Thyroid gland (tissue), 4 donors: ENCODE results near the gene PRKRIP1. TPM values are rescaled to one million over a fixed set of nuclear protein-coding genes. Genes with fewer than 3 reads are reported as not detected.
A peak's percentile ranks its signal among the peaks of the same experiment; 100 is the strongest.

Experiments
- DNase-seq, 2 donors: peaks; one replicate each; pipeline ENCODE4 v3.0.0-alpha.2; 2019
- H3K27ac ChIP-seq, 3 donors: fragments of 200-600 bp; sonication (generic); 1 replicate in 2 of 3; 2 replicates in 1 of 3; pipeline ENCODE4 v1.5.1; 2016 to 2019; ENCODE audit warnings: mild to moderate bottlenecking in 1 of 3, moderate library complexity in 1 of 3
- H3K27me3 ChIP-seq: fragments of 200-600 bp; sonication (generic); one replicate; pipeline ENCODE4 v1.5.1; 2019
- H3K36me3 ChIP-seq, 2 donors: fragments of 200-600 bp; sonication (generic); one replicate each; pipeline ENCODE4 v1.5.1; 2016 to 2019
- H3K4me1 ChIP-seq, 2 donors: fragments of 200-600 bp; sonication (generic); one replicate each; pipeline ENCODE4 v1.5.1; 2017 to 2019
- H3K4me3 ChIP-seq, 3 donors: fragments of 200-600 bp; sonication (generic); replicated peaks in 1 of 3; 1 replicate in 2 of 3; 2 replicates in 1 of 3; pipeline ENCODE4 v1.5.1; 2016; ENCODE audit warnings: mild to moderate bottlenecking in 1 of 3
- H3K9me3 ChIP-seq: fragments of 200-600 bp; sonication (generic); one replicate; pipeline ENCODE4 v1.5.1; 2017
- POLR2A ChIP-seq, 2 donors: fragments of 450-650 bp; IDR thresholded peaks; one replicate each; pipeline ENCODE4 v1.6.1; 2017; ENCODE audit warnings: antibody characterized with exemption in 2 of 2, mild to moderate bottlenecking in 2 of 2, moderate library complexity in 1 of 2
- WGBS, 2 donors: methylation state at CpG; one replicate each; pipeline ENCODE4 v1.1.5; 2017; 5-methylcytosine and 5-hydroxymethylcytosine counted together
- intact Hi-C: fragments of 100-400 bp; cut with DNase I; formaldehyde crosslinking; loops from one replicate; pipeline ENCODE4 v1.15.1; 2023
- total RNA-seq, 4 donors: library from RNA; depleted of rRNA; stranded (reverse); fragments of >200 nt; gene quantifications; one replicate each; pipeline ENCODE4 v1.2.3, GENCODE V29; 2016
- TF ChIP-seq, protein P1 (sequence below), 6 experiments: fragments of 200-600 bp in 3 of 6; fragments of 450-650 bp in 3 of 6; sonication (generic) in 3 of 6; IDR thresholded peaks; one replicate each; pipeline ENCODE4 v1.5.1; 2016 to 2019; ENCODE audit warnings: antibody characterized with exemption in 6 of 6, mild to moderate bottlenecking in 2 of 6, inconsistent platforms in 1 of 6, moderate library complexity in 1 of 6

The PRKRIP1 gene
- total RNA-seq, 4 donors from 2014 or later = 31.8 to 43.7 (median 37.7) TPM

DNA sequence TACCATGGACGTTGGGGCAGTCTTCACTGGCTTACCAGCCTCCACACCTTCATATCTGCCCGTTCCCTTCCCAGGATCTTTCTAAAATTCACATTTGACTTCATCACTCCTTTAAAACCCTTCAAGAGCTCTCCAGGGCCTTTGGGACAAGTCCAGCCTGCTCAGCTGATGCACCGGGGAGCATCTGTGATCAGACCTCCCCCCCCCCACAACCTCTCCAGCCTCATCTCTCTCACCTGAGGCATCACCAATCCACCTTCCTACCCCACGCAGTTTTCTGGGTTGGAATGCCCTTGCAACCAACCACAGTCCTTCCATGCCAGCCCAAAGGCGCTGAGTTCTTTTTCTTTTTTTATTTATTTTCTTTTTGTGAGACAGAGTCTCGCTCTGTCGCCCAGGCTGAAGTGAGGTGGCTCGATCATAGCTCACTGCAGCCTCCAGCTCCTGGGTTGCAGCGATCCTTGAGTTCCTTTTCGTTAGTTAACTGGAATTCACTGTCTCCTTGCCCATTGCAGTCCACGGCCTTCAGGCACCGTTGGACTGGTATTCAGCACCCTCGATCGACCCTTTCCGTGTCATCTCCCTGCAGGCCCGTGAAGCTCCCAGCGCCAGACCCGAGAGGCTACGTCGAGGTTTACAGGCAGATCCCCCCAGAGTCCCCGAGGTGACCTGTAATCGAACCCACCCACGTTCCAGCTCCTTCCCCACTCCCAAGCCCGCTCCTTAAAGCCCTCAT is 67.8 kb downstream of the PRKRIP1 start:
- H3K4me3 ChIP-seq = peak overlapping the region; percentile 65 to 96 (median 91)
- intact Hi-C loops = no loop called here
- peaks cover 0 to 3% of the 10 kb centered on the region in 2 donors for H3K36me3 ChIP-seq
- H3K27me3 ChIP-seq = no peaks in the 10 kb centered on the region
- DNase-seq = peak; percentile 67 to 74
- WGBS, 2 donors = 7 to 8% methylated on average over 24 of the region's 24 CpGs
- no peaks in the 10 kb centered on the region for H3K9me3 ChIP-seq
- peaks cover 11 to 16% of the 10 kb centered on the region in 2 donors for H3K4me1 ChIP-seq
- peak overlapping the region; percentile 56 to 88 (median 61) for H3K27ac ChIP-seq
- no peak for TF ChIP-seq POLR2A (IDR thresholded peaks at IDR 0.05)
- TF ChIP-seq, protein P1, sequence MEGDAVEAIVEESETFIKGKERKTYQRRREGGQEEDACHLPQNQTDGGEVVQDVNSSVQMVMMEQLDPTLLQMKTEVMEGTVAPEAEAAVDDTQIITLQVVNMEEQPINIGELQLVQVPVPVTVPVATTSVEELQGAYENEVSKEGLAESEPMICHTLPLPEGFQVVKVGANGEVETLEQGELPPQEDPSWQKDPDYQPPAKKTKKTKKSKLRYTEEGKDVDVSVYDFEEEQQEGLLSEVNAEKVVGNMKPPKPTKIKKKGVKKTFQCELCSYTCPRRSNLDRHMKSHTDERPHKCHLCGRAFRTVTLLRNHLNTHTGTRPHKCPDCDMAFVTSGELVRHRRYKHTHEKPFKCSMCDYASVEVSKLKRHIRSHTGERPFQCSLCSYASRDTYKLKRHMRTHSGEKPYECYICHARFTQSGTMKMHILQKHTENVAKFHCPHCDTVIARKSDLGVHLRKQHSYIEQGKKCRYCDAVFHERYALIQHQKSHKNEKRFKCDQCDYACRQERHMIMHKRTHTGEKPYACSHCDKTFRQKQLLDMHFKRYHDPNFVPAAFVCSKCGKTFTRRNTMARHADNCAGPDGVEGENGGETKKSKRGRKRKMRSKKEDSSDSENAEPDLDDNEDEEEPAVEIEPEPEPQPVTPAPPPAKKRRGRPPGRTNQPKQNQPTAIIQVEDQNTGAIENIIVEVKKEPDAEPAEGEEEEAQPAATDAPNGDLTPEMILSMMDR (IDR thresholded peaks at IDR 0.05) = no peak

DNA sequence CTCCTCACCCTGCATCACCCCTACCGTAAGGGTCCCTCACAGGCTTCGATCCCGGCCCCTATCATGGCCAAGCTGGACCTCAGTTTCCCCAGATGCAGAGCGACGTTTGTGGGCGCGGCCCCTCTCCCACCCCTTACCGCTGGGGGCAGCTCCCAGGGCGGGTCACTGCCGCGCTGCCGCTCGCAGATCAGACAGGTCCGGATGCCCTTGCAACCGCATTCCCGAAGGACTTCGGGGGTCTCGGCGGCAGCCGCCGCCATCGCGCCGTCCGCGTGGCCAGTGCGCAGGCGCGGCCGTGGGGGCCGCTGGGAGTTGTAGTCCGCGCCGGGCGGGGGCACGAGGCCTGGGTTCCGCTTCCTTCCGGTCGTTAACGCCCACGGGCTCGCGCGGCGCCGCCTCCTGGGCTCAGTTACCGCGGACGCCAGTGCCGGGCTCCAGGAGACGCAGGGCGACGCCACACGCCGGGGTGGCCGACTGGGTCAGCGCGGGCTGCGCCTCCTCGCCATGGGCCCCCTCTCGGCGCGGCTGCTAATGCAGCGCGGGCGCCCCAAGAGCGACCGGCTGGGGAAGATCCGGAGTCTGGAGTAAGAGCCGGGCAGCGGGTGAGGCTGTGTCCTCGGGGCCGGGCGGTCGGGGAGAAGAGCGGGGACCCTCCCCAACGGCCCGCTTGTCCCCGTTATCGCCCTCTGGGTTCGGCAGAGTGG is 68.6 kb downstream of the PRKRIP1 start, which contains the start of the genes ALKBH4 and LRWD1:
ALKBH4 (minus strand) TSS at position 287 of the 704 bp plus-strand sequence; CDS start at position 260, 27 bp downstream.
LRWD1 (plus strand) TSS at position 408 of the 704 bp plus-strand sequence; CDS start at position 505, 97 bp downstream.
- peaks cover 11 to 16% of the 10 kb centered on the region in 2 donors for H3K4me1 ChIP-seq
- 2 to 3% methylated on average over 8 to 12 of the region's 81 CpGs for WGBS, 2 donors
- H3K27ac ChIP-seq = peak within 1 kb of the TSS; percentile 56 to 88 (median 61)
- H3K9me3 ChIP-seq = no peaks in the 10 kb centered on the region
- no peaks in the 10 kb centered on the region for H3K27me3 ChIP-seq
- TF ChIP-seq, protein P1 (IDR thresholded peaks at IDR 0.05) = peak in 2 of 6 experiments; percentile 25 to 41
- TF ChIP-seq POLR2A (IDR thresholded peaks at IDR 0.05) = peak in 1 of 2 donors; percentile 77
- intact Hi-C loops = no loop called here
- DNase-seq = peak; percentile 95 to 96
- no peaks in the 10 kb centered on the region for H3K36me3 ChIP-seq
- H3K4me3 ChIP-seq = peak within 1 kb of the TSS; percentile 65 to 96 (median 91)

DNA sequence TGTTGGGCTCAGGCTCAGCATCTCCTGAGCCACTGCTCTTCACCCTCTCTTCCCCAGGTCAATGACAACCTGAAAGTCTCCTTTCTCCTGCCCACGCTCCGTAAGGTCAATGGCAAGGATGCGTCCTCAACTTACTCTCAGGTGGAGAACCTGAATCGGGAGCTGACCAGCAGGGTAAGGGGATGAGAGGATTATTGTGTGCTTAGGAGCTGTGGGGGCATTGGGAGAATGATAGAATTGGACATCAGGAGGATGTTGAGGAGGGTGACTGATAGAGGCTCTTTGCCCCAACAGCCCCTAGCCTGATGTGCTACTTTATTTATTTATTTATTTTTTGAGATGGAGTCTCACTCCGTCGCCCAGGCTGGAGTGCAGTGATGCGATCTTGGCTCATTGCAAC is 69.9 kb downstream of the PRKRIP1 start:
- 92 to 94% methylated on average over 7 of the region's 7 CpGs for WGBS, 2 donors
- intact Hi-C loops = no loop called here
- Histone ChIP-seq H3K9me3 (no peaks in the 10 kb centered on the region), H3K36me3 (no peaks in the 10 kb centered on the region), H3K27ac (no peak overlapping the region), H3K4me3 (no peak overlapping the region), H3K4me1 (peaks cover 11 to 16% of the 10 kb centered on the region in 2 donors), H3K27me3 (no peaks in the 10 kb centered on the region)
- TF ChIP-seq, protein P1 (IDR thresholded peaks at IDR 0.05) = no peak
- no peak for TF ChIP-seq POLR2A (IDR thresholded peaks at IDR 0.05)
- no peak for DNase-seq

DNA sequence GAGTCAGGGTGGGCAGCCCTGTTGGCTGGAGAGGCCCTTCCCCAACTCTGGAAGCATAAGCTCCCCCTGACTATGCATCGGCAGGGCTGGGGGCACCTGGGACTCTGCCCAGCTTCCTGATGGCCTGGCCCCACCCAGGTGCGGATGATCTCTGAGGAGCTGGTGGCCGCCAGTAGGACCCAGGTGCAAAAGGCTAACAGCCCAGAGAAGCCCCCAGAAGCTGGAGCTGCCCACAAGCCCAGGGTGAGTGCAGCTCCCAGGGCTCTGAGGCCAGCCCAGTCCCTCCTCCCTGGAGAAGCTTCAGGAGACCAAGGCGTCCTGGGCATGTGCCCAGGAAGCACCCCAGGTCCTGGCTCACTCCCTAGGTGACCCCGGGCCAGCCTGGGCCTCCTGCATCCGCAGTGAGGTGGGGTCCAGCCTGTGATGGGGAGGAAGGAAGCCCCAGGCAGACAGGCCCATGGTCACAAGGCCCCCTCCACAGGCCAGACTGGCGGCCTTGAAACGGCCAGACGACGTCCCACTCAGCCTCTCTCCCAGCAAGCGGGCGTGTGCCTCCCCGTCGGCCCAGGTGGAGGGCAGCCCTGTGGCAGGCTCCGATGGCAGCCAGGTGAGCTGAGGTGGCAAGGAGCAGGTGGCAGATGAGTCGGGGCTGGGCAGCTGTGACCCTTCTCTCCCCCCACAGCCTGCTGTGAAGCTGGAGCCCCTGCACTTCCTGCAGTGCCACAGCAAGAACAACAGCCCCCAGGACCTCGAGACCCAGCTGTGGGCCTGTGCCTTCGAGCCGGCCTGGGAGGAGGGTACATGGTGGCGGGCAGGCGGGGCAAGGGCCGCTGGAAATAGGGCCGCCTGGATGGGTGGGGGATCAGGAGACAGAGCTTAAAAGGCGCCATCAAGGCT is 71.7 kb downstream of the PRKRIP1 start:
- Histone ChIP-seq H3K4me3 (no peak overlapping the region), H3K27me3 (no peaks in the 10 kb centered on the region), H3K36me3 (peaks cover 4 to 6% of the 10 kb centered on the region in 2 donors), H3K9me3 (no peaks in the 10 kb centered on the region), H3K4me1 (peaks cover 11 to 16% of the 10 kb centered on the region in 2 donors), H3K27ac (no peak overlapping the region)
- WGBS, 2 donors = 90 to 97% methylated on average over 15 to 17 of the region's 24 CpGs
- TF ChIP-seq, protein P1 (IDR thresholded peaks at IDR 0.05) = no peak
- TF ChIP-seq POLR2A (IDR thresholded peaks at IDR 0.05) = no peak
- no peak for DNase-seq
- intact Hi-C loops = no loop called here
